ENCODE data around the gene TDRD1.

GRCh38 chr10:114199239-114199638, 20.1 kb downstream of the TDRD1 start:
- no peak for TF ChIP-seq CTCF (IDR thresholded peaks at IDR 0.05 in 2 of 3, conservative IDR thresholded peaks at IDR 0.05 in 1 of 3; ENCODE audit: borderline replicate concordance in 1 of 3, insufficient read depth in 1 of 3, low read depth in 2 of 3, low read length in 2 of 3)
- TF ChIP-seq MAX (IDR thresholded peaks at IDR 0.05) = no peak
- TF ChIP-seq POLR2AphosphoS5 (IDR thresholded peaks at IDR 0.05; ENCODE audit: low read depth, low read length) = no peak
- TF ChIP-seq REST (IDR thresholded peaks at IDR 0.05; ENCODE audit: low read depth) = no peak
- no peak for TF ChIP-seq CEBPB (IDR thresholded peaks at IDR 0.05; ENCODE audit: low read depth)
- no peak for TF ChIP-seq TCF7L2 (IDR thresholded peaks at IDR 0.05; ENCODE audit: borderline replicate concordance, extremely low read depth, insufficient read depth, insufficient read length)
- TF ChIP-seq YY1 (IDR thresholded peaks at IDR 0.05; ENCODE audit: extremely low read depth, insufficient replicate concordance, low read depth, low read length) = no peak
- TF ChIP-seq EZH2 (IDR thresholded peaks at IDR 0.05) = no peak
- TF ChIP-seq POLR2A (IDR thresholded peaks at IDR 0.05; ENCODE audit: borderline replicate concordance, extremely low read depth, insufficient read depth, insufficient read length) = no peak
- TF ChIP-seq ATF3 (IDR thresholded peaks at IDR 0.05) = no peak
- no peak for TF ChIP-seq RAD21 (IDR thresholded peaks at IDR 0.05; ENCODE audit: low read depth)
- TF ChIP-seq FOSL1 (IDR thresholded peaks at IDR 0.05; ENCODE audit: low read depth) = no peak

Data from HCT116 (cell line).